ENCODE results near the gene RREB1. TPM values are rescaled to one million over a fixed set of nuclear protein-coding genes. Genes with fewer than 3 reads are reported as not detected.

Gene RREB1
- total RNA-seq, 4 donors from 2014 or later: 56.2 to 102 (median 62.6) TPM

- Histone ChIP-seq H3K36me3 (no peaks in the 10 kb centered on the region), H3K9me3 (no peaks in the 10 kb centered on the region), H3K27me3 (no peaks in the 10 kb centered on the region), H3K4me1 (peaks cover 31% of the 10 kb centered on the region), H3K4me3 (no peak overlapping the region), H3K27ac (no peak overlapping the region)
- no peak for TF ChIP-seq POLR2AphosphoS5 (IDR thresholded peaks at IDR 0.05)
- no peak for TF ChIP-seq POLR2A (IDR thresholded peaks at IDR 0.05)
- TF ChIP-seq EP300 (IDR thresholded peaks at IDR 0.05): no peak
- TF ChIP-seq, protein P1, sequence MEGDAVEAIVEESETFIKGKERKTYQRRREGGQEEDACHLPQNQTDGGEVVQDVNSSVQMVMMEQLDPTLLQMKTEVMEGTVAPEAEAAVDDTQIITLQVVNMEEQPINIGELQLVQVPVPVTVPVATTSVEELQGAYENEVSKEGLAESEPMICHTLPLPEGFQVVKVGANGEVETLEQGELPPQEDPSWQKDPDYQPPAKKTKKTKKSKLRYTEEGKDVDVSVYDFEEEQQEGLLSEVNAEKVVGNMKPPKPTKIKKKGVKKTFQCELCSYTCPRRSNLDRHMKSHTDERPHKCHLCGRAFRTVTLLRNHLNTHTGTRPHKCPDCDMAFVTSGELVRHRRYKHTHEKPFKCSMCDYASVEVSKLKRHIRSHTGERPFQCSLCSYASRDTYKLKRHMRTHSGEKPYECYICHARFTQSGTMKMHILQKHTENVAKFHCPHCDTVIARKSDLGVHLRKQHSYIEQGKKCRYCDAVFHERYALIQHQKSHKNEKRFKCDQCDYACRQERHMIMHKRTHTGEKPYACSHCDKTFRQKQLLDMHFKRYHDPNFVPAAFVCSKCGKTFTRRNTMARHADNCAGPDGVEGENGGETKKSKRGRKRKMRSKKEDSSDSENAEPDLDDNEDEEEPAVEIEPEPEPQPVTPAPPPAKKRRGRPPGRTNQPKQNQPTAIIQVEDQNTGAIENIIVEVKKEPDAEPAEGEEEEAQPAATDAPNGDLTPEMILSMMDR (IDR thresholded peaks at IDR 0.05): no peak
- 85% methylated on average over 12 of the region's 12 CpGs for WGBS
- DNase-seq (ENCODE audit: low spot score in 2 of 2): no peak
Measured at GRCh38 chr6:7119272-7119801, 11.6 kb downstream of the RREB1 start.

GRCh38 chr6:7121700-7122241 lies 14.0 kb downstream of the RREB1 start:
- H3K27ac ChIP-seq: no peak overlapping the region
- 68% methylated on average over 7 of the region's 7 CpGs for WGBS
- no peaks in the 10 kb centered on the region for H3K9me3 ChIP-seq
- no peaks in the 10 kb centered on the region for H3K36me3 ChIP-seq
- H3K27me3 ChIP-seq: no peaks in the 10 kb centered on the region
- H3K4me1 ChIP-seq: peaks cover 9% of the 10 kb centered on the region
- no peak for DNase-seq (ENCODE audit: low spot score in 2 of 2)
- TF ChIP-seq EP300 (IDR thresholded peaks at IDR 0.05) (no peak), POLR2AphosphoS5 (IDR thresholded peaks at IDR 0.05) (no peak), POLR2A (IDR thresholded peaks at IDR 0.05) (no peak)
- TF ChIP-seq, protein P1 (IDR thresholded peaks at IDR 0.05): no peak
- H3K4me3 ChIP-seq: no peak overlapping the region

GRCh38 chr6:7122684-7123083 lies 14.9 kb downstream of the RREB1 start:
- Histone ChIP-seq H3K27me3 (no peaks in the 10 kb centered on the region), H3K27ac (no peak overlapping the region), H3K36me3 (no peaks in the 10 kb centered on the region), H3K4me1 (peaks cover 11% of the 10 kb centered on the region), H3K4me3 (no peak overlapping the region), H3K9me3 (no peaks in the 10 kb centered on the region)
- WGBS: 96% methylated on average over 3 of the region's 3 CpGs
- no peak for TF ChIP-seq EP300 (IDR thresholded peaks at IDR 0.05)
- no peak for TF ChIP-seq POLR2AphosphoS5 (IDR thresholded peaks at IDR 0.05)
- TF ChIP-seq POLR2A (IDR thresholded peaks at IDR 0.05): no peak
- TF ChIP-seq, protein P1 (IDR thresholded peaks at IDR 0.05): no peak
- no peak for DNase-seq (ENCODE audit: low spot score in 2 of 2)

- H3K4me1 ChIP-seq: peaks cover 23% of the 10 kb centered on the region
- no peaks in the 10 kb centered on the region for H3K9me3 ChIP-seq
- no peaks in the 10 kb centered on the region for H3K36me3 ChIP-seq
- H3K4me3 ChIP-seq: no peak overlapping the region
- no peaks in the 10 kb centered on the region for H3K27me3 ChIP-seq
- TF ChIP-seq POLR2A (IDR thresholded peaks at IDR 0.05) (no peak), POLR2AphosphoS5 (IDR thresholded peaks at IDR 0.05) (no peak), EP300 (IDR thresholded peaks at IDR 0.05) (no peak)
- TF ChIP-seq, protein P1 (IDR thresholded peaks at IDR 0.05): no peak
- no peak overlapping the region for H3K27ac ChIP-seq
- DNase-seq (ENCODE audit: low spot score in 2 of 2): no peak
- WGBS: 77% methylated on average over 4 of the region's 4 CpGs
Measured at GRCh38 chr6:7124114-7124513, 16.4 kb downstream of the RREB1 start.

DNA sequence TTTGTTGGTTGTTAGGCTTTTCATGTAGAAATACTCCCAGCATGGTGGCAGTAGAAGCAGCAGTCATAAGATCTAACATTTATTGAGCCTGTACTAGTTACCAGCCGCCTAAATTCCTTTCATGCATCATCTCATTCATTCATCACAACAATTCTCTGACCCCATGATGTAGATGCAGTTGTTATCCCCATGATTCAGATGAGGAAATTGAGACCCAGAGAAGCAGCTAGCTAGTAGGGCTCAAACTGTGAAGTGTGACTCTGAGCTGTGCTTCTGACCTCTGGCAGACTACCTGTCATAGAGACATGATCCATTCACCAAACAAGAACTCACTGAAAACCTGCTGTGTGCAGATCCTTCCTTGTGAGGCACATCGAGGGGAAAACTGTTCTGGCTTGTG lies 16.9 kb downstream of the RREB1 start:
- no peak overlapping the region for H3K27ac ChIP-seq

More for the DNA sequence above, 16.9 kb downstream of the RREB1 start:
- no peak overlapping the region for H3K4me3 ChIP-seq
- no peaks in the 10 kb centered on the region for H3K36me3 ChIP-seq
- peaks cover 26% of the 10 kb centered on the region for H3K4me1 ChIP-seq
- WGBS: 49% methylated on average over 2 of the region's 2 CpGs
- no peaks in the 10 kb centered on the region for H3K9me3 ChIP-seq
- no peaks in the 10 kb centered on the region for H3K27me3 ChIP-seq
- TF ChIP-seq, protein P1 (IDR thresholded peaks at IDR 0.05): no peak
- TF ChIP-seq POLR2A (IDR thresholded peaks at IDR 0.05): no peak
- no peak for TF ChIP-seq EP300 (IDR thresholded peaks at IDR 0.05)
- TF ChIP-seq POLR2AphosphoS5 (IDR thresholded peaks at IDR 0.05): no peak
- no peak for DNase-seq (ENCODE audit: low spot score in 2 of 2)

All from suprapubic skin (tissue), 4 donors.